Neural cell (in vitro differentiated cells): ENCODE data around the gene LMBRD2. TPM values are rescaled to one million over a fixed set of nuclear protein-coding genes. Genes with fewer than 3 reads are reported as not detected.
"Not testable (repeated sequence)": the region's sequence is repeated elsewhere in the genome, so short reads cannot be mapped to it uniquely, and the experiment has no call there.

Experiments used
- H2AFZ ChIP-seq: fragments of 200-600, 300-800 bp; sonication (generic), shearing (Covaris generic); 2 replicates; pipeline ENCODE4 v1.6.0; 2014; ENCODE audit warnings: low read depth, mild to moderate bottlenecking, antibody characterized with exemption, low read length, moderate library complexity
- H3F3A ChIP-seq: fragments of 200-600 bp; shearing (Covaris generic); 2 replicates; pipeline ENCODE4 v1.6.1; 2016; ENCODE audit warnings: mild to moderate bottlenecking, moderate library complexity, mixed read lengths, antibody characterized with exemption, low read length; ENCODE audit not compliant: insufficient read depth, poor library complexity, severe bottlenecking
- H3K27ac ChIP-seq: fragments of 200-600, 300-800 bp; sonication (generic), shearing (Covaris generic); 2 replicates; pipeline ENCODE4 v1.5.1; 2014; ENCODE audit warnings: mild to moderate bottlenecking, low read length, moderate library complexity
- H3K27me3 ChIP-seq: fragments of 300-800, 200-600 bp; sonication (generic), shearing (Covaris generic); 2 replicates; pipeline ENCODE4 v1.6.0; 2014; ENCODE audit warnings: mild to moderate bottlenecking, low read depth, low read length, moderate library complexity; ENCODE audit not compliant: insufficient read depth
- H3K36me3 ChIP-seq: fragments of 300-800, 200-600 bp; sonication (generic), shearing (Covaris generic); 2 replicates; pipeline ENCODE4 v1.5.1; 2014; ENCODE audit warnings: mild to moderate bottlenecking, antibody characterized with exemption, low read length, moderate library complexity; ENCODE audit not compliant: insufficient read depth
- H3K4me2 ChIP-seq: fragments of 300-800, 200-600 bp; sonication (generic), shearing (Covaris generic); 2 replicates; pipeline ENCODE4 v1.6.0; 2014; ENCODE audit warnings: mild to moderate bottlenecking, low read length
- H3K4me3 ChIP-seq: fragments of 300-800, 200-600 bp; sonication (generic), shearing (Covaris generic); 2 replicates; pipeline ENCODE4 v1.5.1; 2014; ENCODE audit warnings: mild to moderate bottlenecking, low read length, moderate library complexity
- H3K79me2 ChIP-seq: fragments of 200-600 bp; shearing (Covaris generic); replicated peaks from 2 replicates; pipeline ENCODE4 v1.6.0; 2014; ENCODE audit warnings: mild to moderate bottlenecking, low read length, moderate library complexity; ENCODE audit not compliant: insufficient read depth
- H3K9ac ChIP-seq: fragments of 300-800, 200-600 bp; sonication (generic), shearing (Covaris generic); 2 replicates; pipeline ENCODE4 v1.6.1; 2016; ENCODE audit warnings: mild to moderate bottlenecking, low read length, mixed read lengths
- H3K9me2 ChIP-seq: fragments of 200-600 bp; shearing (Covaris generic); 2 replicates; pipeline ENCODE4 v1.6.1; 2016; ENCODE audit warnings: mild to moderate bottlenecking, low read length, mixed read lengths; ENCODE audit not compliant: insufficient read depth
- H3K9me3 ChIP-seq: fragments of 200-600, 300-800 bp; sonication (generic), shearing (Covaris generic); 2 replicates; pipeline ENCODE4 v1.6.1; 2016; ENCODE audit warnings: mild to moderate bottlenecking, mixed run types, low read length, moderate library complexity, mixed read lengths
- H4K20me1 ChIP-seq: fragments of 200-600 bp; shearing (Covaris generic); 2 replicates; pipeline ENCODE4 v1.6.1; 2016; ENCODE audit warnings: mild to moderate bottlenecking, mixed run types; ENCODE audit not compliant: insufficient read depth
- EP300 ChIP-seq: fragments of 450-650 bp; conservative IDR thresholded peaks from 2 replicates; pipeline ENCODE4 v1.6.1; 2014; ENCODE audit warnings: antibody characterized with exemption, mild to moderate bottlenecking, moderate library complexity; ENCODE audit not compliant: poor library complexity, severe bottlenecking
- EZH2 ChIP-seq: fragments of 200-600, 300-800 bp; shearing (Covaris generic), sonication (generic); IDR thresholded peaks from 2 replicates; pipeline ENCODE4 v1.6.1; 2014; ENCODE audit warnings: antibody characterized with exemption, low read length, borderline replicate concordance, mild to moderate bottlenecking; ENCODE audit not compliant: insufficient read depth, poor library complexity, severe bottlenecking
- MXI1 ChIP-seq: fragments of 450-650 bp; conservative IDR thresholded peaks from 2 replicates; pipeline ENCODE4 v1.6.1; 2014; ENCODE audit warnings: antibody characterized with exemption, mild to moderate bottlenecking; ENCODE audit not compliant: poor library complexity, severe bottlenecking
- POLR2AphosphoS5 ChIP-seq: IDR thresholded peaks from 2 replicates; pipeline ENCODE4 v1.6.1; 2012
- RAD21 ChIP-seq: fragments of 450-650 bp; conservative IDR thresholded peaks from 2 replicates; pipeline ENCODE4 v1.6.1; 2014; ENCODE audit warnings: antibody characterized with exemption, mild to moderate bottlenecking, moderate library complexity
- SMC3 ChIP-seq: fragments of 450-650 bp; conservative IDR thresholded peaks from 2 replicates; pipeline ENCODE4 v1.6.1; 2014; ENCODE audit warnings: antibody characterized with exemption, mild to moderate bottlenecking, moderate library complexity; ENCODE audit not compliant: poor library complexity
- TAF1 ChIP-seq: IDR thresholded peaks from 2 replicates; pipeline ENCODE4 v1.6.1; 2012; ENCODE audit warnings: low read depth
- polyA plus RNA-seq: library from polyadenylated mRNA; depleted of rRNA; stranded (reverse); fragments of >200 nt; gene quantifications from 2 replicates; pipeline ENCODE4 v1.2.3, GENCODE V29; 2014
- TF ChIP-seq, protein P1 (sequence below): IDR thresholded peaks from 2 replicates; pipeline ENCODE4 v1.6.1; 2012; ENCODE audit warnings: borderline replicate concordance
- TF ChIP-seq, protein P2 (sequence below): fragments of 450-650 bp; IDR thresholded peaks from 2 replicates; pipeline ENCODE4 v1.5.1; 2014; ENCODE audit warnings: antibody characterized with exemption, mild to moderate bottlenecking, moderate library complexity; ENCODE audit not compliant: poor library complexity, severe bottlenecking

Gene LMBRD2
- polyA plus RNA-seq, 1 donor from 2014 or later: 25.7 TPM

DNA sequence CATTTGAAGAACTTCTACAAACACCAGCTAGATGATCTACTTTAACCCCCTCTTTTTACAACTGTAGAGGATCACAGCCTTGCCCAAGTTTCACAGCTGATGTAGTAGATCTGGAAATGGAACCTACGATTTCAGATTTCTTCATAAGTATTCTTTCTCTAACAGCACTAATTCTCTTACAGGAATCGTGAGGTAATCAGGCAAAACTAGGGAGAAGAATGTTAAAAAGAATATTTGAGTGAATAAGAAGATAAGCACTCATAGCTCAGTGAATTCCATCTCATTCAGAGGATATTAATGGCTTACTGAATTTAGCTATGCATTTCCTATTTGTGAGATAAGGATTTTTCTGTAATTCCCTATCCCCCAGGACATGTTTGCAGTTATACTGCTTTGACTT lies 47.9 kb upstream of the LMBRD2 start:
- peaks cover 3% of the 10 kb centered on the region for H3K36me3 ChIP-seq
- no peaks in the 10 kb centered on the region for H3K79me2 ChIP-seq
- H2AFZ ChIP-seq: no peak overlapping the region
- H3K4me3 ChIP-seq: no peak overlapping the region
- H3K9me2 ChIP-seq: no peaks in the 10 kb centered on the region
- H4K20me1 ChIP-seq: no peaks in the 10 kb centered on the region
- TF ChIP-seq EP300: no peak
- TF ChIP-seq, protein P1, sequence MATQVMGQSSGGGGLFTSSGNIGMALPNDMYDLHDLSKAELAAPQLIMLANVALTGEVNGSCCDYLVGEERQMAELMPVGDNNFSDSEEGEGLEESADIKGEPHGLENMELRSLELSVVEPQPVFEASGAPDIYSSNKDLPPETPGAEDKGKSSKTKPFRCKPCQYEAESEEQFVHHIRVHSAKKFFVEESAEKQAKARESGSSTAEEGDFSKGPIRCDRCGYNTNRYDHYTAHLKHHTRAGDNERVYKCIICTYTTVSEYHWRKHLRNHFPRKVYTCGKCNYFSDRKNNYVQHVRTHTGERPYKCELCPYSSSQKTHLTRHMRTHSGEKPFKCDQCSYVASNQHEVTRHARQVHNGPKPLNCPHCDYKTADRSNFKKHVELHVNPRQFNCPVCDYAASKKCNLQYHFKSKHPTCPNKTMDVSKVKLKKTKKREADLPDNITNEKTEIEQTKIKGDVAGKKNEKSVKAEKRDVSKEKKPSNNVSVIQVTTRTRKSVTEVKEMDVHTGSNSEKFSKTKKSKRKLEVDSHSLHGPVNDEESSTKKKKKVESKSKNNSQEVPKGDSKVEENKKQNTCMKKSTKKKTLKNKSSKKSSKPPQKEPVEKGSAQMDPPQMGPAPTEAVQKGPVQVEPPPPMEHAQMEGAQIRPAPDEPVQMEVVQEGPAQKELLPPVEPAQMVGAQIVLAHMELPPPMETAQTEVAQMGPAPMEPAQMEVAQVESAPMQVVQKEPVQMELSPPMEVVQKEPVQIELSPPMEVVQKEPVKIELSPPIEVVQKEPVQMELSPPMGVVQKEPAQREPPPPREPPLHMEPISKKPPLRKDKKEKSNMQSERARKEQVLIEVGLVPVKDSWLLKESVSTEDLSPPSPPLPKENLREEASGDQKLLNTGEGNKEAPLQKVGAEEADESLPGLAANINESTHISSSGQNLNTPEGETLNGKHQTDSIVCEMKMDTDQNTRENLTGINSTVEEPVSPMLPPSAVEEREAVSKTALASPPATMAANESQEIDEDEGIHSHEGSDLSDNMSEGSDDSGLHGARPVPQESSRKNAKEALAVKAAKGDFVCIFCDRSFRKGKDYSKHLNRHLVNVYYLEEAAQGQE: no peak
- no peak for TF ChIP-seq SMC3
- no peak for TF ChIP-seq TAF1
- TF ChIP-seq POLR2AphosphoS5: no peak
- TF ChIP-seq, protein P2, sequence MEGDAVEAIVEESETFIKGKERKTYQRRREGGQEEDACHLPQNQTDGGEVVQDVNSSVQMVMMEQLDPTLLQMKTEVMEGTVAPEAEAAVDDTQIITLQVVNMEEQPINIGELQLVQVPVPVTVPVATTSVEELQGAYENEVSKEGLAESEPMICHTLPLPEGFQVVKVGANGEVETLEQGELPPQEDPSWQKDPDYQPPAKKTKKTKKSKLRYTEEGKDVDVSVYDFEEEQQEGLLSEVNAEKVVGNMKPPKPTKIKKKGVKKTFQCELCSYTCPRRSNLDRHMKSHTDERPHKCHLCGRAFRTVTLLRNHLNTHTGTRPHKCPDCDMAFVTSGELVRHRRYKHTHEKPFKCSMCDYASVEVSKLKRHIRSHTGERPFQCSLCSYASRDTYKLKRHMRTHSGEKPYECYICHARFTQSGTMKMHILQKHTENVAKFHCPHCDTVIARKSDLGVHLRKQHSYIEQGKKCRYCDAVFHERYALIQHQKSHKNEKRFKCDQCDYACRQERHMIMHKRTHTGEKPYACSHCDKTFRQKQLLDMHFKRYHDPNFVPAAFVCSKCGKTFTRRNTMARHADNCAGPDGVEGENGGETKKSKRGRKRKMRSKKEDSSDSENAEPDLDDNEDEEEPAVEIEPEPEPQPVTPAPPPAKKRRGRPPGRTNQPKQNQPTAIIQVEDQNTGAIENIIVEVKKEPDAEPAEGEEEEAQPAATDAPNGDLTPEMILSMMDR: no peak
- TF ChIP-seq RAD21: no peak
- TF ChIP-seq MXI1: no peak
- TF ChIP-seq EZH2: no peak
- no peak overlapping the region for H3K27ac ChIP-seq
- no peaks in the 10 kb centered on the region for H3K9me3 ChIP-seq
- H3K9ac ChIP-seq: no peak overlapping the region
- H3K27me3 ChIP-seq: no peaks in the 10 kb centered on the region
- H3F3A ChIP-seq: no peaks in the 10 kb centered on the region
- no peak overlapping the region for H3K4me2 ChIP-seq

DNA sequence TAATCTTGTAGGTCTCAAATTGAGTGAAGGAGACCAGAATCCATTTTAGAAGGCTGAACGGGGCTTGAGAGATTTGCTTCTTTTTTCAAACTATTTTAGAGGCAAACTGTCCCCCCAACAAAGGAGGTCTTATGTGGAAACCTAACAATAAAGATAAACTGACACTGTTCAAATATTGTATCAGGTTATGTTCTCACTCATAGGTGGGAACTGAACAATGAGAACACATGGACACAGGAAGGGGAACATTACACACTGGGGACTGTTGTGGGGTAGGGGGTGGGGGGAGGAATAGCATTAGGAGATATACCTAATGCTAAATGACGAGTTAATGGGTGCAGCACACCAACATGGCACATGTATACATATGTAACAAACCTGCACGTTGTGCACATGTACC lies 47.1 kb upstream of the LMBRD2 start:
- not testable (repeated sequence) for H4K20me1 ChIP-seq, H2AFZ ChIP-seq, H3K9me3 ChIP-seq, H3K9ac ChIP-seq, H3K4me3 ChIP-seq, H3K9me2 ChIP-seq, H3K79me2 ChIP-seq, H3K27me3 ChIP-seq, H3K27ac ChIP-seq, H3K36me3 ChIP-seq, H3F3A ChIP-seq, H3K4me2 ChIP-seq

DNA sequence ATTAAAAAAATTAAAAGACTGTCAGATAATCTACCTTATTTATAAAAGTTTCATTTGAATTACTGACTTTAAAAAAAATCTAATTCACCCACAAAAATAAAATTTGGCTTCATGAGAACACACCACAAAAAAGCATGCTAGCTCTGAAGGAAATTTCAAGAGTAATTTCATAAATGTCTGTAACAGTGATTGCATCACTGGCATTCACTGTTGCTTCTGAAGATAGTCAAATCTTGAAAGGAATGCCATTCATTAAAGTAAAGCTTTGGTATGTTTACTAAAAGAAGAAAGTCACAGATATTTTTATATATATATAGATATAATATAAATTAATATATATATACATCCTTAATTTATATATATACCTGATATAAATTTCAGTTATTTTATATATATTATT lies 46.6 kb upstream of the LMBRD2 start:
- H3K36me3 ChIP-seq: peaks cover 3% of the 10 kb centered on the region

More for the DNA sequence above, 46.6 kb upstream of the LMBRD2 start:
- H3K9me3 ChIP-seq: no peaks in the 10 kb centered on the region
- no peaks in the 10 kb centered on the region for H3F3A ChIP-seq
- no peak overlapping the region for H3K27ac ChIP-seq
- H3K27me3 ChIP-seq: no peaks in the 10 kb centered on the region
- no peaks in the 10 kb centered on the region for H3K79me2 ChIP-seq
- H3K4me3 ChIP-seq: no peak overlapping the region
- no peaks in the 10 kb centered on the region for H4K20me1 ChIP-seq
- TF ChIP-seq, protein P1: no peak
- TF ChIP-seq MXI1 (no peak), RAD21 (no peak), EP300 (no peak), SMC3 (no peak), EZH2 (no peak), POLR2AphosphoS5 (no peak), TAF1 (no peak)
- TF ChIP-seq, protein P2: no peak
- no peak overlapping the region for H3K4me2 ChIP-seq
- H3K9me2 ChIP-seq: no peaks in the 10 kb centered on the region
- H3K9ac ChIP-seq: no peak overlapping the region
- H2AFZ ChIP-seq: no peak overlapping the region
